Uterus (tissue), 2 donors: Measurements from ENCODE around the gene RAPGEF6.
"Not testable (repeated sequence)": the region's sequence is repeated elsewhere in the genome, so short reads cannot be mapped to it uniquely, and the experiment has no call there.

Experiments used
- CTCF ChIP-seq, 4 experiments: fragments of 200-600 bp in 2 of 4; fragments of 450-650 bp in 2 of 4; sonication (generic) in 2 of 4; IDR thresholded peaks; one replicate each; pipeline ENCODE4 v1.5.1; 2016 to 2019; ENCODE audit warnings: antibody characterized with exemption in 4 of 4, mild to moderate bottlenecking in 2 of 4, moderate library complexity in 1 of 4
- POLR2A ChIP-seq, 2 donors: fragments of 450-650 bp; IDR thresholded peaks; one replicate each; pipeline ENCODE4 v1.6.1; 2016; ENCODE audit warnings: antibody characterized with exemption in 2 of 2, mild to moderate bottlenecking in 1 of 2, moderate library complexity in 1 of 2

- TF ChIP-seq CTCF, POLR2A (IDR thresholded peaks at IDR 0.05): not testable (repeated sequence)
These were observed 236.0 kb downstream of the RAPGEF6 start for GRCh38 chr5:131399007-131399406.
